Stimulated activated CD4-positive, alpha-beta T cell treated with anti-CD3 and anti-CD28 coated beads, Interleukin-12 subunit alpha, Interleukin-12 subunit beta, amount 100 ng/mL, for 48 hours (primary cell): ENCODE measurements around the gene ESYT3.
"Not testable (repeated sequence)": the region's sequence is repeated elsewhere in the genome, so short reads cannot be mapped to it uniquely, and the experiment has no call there.

Experiments used
- DNase-seq, 3 donors: peaks; one replicate each; pipeline ENCODE4 v3.0.0-alpha.2; 2020; ENCODE audit warnings: low read depth in 2 of 3, low spot score in 1 of 3

ESYT3 gene

DNA sequence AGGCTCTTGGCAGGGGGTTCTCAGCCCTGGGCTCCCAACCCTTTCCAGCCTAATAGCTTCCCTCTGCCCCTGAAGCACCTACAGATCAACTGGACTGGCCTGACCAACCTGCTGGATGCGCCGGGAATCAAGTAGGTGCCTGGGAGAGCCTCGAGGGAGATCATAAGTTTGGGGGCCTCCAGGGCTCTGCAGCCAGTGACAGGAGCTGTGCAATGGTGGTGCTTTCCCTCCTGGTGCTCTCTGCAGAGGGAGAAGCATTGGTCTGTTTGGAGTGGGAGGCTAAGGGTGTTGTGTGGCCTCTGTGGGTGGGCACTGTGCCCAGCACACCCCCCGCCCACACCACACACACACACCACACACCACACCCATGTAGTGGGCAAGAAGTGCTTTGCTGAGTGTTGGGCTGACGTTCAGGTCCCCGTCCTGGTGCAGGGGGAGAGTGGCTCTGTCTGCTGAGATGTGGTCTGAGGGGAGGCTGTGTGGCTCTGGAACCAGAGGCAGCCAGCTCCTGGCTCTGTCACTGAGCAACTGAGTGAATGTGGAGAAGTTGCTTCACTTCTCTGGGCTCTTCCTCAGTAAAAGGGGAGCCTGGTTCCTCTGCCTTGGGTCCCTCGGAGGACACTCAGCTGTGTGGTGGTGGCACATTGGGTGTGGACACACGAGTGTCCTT is 26.3 kb downstream of the ESYT3 start:
- DNase-seq: no peak

DNA sequence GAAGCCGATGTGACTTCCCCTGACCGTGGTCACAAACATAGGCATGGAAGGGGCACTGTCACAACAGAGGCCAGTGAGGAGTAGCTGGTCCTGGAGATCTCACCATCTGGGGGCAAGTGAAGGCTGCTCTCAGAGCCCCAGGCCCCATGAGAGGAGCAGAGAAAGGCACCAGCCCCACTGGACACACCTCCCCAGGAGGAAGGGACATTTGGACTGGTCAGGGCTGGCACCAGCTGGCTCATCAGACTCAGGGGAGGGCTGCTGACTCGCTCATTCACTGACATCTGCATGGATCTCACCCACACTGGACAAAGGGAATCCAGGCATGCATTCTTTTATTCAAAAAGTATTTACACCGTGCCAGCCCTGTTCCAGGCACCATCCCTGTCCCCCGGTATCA is 26.8 kb downstream of the ESYT3 start:
- no peak for DNase-seq

- DNase-seq: no peak
Observed at GRCh38 chr3:138461896-138462295, 27.5 kb downstream of the ESYT3 start.

DNA sequence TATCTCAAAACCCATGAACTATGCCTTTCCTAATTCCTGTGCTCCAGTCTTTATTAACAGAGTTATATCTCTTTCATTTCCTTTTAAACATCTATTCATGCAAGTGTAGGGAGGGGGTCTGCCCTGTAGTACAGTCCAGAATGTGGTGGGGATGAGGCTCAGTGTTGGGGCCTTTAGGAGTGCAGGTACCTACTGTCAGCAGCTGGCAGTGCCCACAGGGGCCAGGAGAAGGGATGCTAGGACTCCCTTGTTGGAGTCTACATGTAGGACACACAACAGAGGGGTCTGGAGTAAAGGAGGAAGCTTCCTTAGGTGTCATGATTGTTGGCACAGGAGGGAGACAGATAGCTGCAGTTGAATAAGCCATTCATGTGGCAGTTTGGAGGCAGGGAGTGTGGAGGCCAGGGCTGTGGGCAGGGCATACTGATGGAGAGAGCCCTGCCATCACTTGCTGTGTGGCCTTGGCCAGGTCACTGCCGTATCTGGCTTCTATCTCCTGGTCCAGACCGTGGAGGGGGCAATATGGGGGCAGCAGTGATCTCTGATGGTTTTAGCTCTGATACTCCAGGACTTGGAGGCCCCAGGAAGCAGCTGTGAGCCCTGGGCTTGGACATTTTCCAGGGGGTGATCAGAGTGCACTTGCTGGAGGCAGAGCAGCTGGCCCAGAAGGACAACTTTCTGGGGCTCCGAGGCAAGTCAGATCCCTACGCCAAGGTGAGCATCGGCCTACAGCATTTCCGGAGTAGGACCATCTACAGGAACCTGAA is 29.5 kb downstream of the ESYT3 start:
- no peak for DNase-seq

- DNase-seq: no peak
Observed at GRCh38 chr3:138464491-138464860, 30.1 kb downstream of the ESYT3 start.

- no peak for DNase-seq
Observed at GRCh38 chr3:138465451-138465850, 31.0 kb downstream of the ESYT3 start.

DNA sequence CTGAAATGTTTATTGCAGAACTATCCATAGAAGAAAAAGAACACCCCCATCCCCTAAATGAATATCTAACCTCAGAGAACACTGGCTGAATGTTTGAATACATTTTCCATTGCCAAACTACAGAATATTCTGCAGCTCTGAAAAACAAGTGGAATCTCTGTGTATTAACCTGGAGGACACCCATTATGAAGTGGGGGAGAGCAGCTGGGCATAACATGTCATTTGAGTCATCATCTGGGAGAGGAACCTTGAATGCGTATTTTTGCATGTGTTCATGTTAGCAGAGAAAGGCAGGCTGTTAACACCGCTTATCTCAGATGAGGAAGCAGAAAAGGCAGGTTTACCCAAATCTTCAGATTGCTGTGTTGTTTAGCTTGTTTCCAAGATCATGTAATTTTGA is 31.5 kb downstream of the ESYT3 start:
- DNase-seq: no peak

GRCh38 chr3:138467931-138468330 is 33.5 kb downstream of the ESYT3 start:
- no peak for DNase-seq

GRCh38 chr3:138468451-138468850 is 34.0 kb downstream of the ESYT3 start:
- DNase-seq: no peak

GRCh38 chr3:138468886-138469285 is 34.5 kb downstream of the ESYT3 start:
- no peak for DNase-seq

GRCh38 chr3:138469874-138470273 is 35.5 kb downstream of the ESYT3 start:
- no peak for DNase-seq

- DNase-seq: no peak
Observed at GRCh38 chr3:138470687-138471086, 36.3 kb downstream of the ESYT3 start.

DNA sequence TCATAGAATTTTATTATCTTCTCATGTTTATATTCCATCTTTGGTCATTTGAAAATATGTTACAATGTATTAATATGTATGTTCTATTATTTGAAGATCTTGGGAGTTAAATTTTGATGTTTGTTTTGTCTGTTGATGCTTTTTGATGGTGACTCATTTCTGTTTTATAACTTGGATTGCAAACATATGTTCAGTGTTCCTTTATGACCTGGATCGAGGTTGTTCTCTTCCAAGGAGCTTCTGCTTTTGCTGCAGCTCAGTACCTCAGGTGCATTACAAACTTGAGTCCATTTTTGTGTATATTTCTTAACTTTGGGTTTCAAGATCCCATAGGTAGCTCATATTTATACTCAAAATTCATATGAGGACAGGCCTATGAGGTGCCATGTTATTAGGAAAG is 37.1 kb downstream of the ESYT3 start:
- no peak for DNase-seq

DNA sequence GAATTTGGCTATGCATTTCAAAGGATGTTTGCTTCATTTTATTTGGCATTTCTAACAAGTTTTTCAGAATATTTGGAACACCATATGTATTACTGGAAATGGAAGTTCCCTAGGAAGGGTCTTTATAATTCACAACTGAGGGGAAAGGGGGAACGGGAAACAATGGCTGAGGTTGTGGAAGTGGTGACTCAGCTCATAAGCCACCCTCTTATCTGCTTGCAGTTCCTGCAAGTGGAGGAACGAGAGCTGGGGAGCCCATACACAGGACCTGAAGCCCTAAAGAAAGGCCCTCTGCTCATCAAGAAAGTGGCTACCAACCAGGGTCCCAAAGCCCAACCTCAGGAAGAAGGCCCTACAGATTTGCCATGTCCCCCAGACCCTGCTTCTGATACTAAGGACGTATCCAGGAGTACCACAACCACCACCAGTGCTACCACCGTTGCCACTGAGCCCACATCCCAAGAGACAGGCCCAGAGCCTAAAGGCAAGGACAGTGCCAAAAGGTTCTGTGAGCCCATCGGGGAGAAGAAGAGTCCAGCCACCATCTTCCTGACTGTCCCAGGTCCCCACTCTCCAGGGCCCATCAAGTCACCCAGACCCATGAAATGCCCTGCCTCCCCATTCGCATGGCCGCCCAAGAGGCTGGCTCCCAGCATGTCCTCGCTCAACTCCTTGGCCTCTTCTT is 37.9 kb downstream of the ESYT3 start:
- no peak for DNase-seq

DNA sequence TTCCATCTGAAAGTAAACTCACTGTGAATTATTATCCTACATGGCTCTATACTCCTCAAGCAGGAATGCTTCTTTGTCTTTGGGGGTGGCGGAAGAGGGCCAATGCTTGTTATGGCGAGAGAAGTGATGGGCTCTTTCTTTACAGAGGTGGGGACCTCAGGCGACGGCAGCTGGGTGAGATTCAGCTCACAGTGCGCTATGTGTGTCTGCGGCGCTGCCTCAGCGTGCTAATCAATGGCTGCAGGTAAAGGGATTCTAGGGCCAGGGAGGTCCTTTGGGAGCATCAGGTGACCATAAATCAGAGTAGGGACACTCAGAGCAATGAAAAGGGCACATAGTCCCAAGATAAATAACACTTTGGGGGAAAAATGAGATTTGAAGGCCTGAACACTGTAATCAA is 39.0 kb downstream of the ESYT3 start:
- no peak for DNase-seq

DNA sequence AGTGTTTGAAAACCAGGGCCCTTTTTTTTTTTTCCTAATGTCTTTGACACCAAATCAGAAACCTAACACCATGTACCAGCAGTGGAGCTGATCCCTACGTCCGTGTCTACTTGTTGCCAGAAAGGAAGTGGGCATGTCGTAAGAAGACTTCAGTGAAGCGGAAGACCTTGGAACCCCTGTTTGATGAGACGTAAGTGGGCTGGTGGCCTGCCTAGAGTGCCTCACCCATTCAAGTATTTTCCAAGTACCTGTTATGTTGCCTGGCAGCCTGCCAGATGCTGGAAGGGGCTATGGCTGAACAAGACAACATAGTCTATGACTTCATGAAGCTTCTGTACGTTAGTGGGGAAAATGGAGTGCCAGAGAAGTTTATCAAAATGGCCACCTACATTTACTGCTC is 39.7 kb downstream of the ESYT3 start:
- DNase-seq: no peak

- DNase-seq: no peak
Observed at GRCh38 chr3:138476526-138476925, 42.1 kb downstream of the ESYT3 start.

- DNase-seq: no peak
Observed at GRCh38 chr3:138477120-138477519, 42.7 kb downstream of the ESYT3 start.

DNA sequence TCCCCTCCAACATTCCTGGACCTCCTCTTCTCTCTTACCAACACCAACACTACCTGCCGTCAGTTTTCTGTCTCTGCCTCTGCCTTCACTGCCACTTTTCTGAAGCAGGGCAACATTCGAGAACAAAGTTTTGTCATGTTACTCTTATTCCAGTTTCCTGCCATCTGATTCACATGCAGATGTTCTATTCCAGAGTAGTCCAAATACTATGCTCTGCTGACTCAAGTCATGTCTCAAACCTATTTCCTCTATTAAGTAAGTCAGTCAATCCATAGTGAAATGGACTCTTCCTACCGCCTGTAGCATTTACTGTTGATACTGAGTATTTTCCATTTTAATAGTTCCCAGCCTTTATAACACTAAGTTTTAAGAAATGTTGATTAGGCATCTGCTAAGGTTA is 43.4 kb downstream of the ESYT3 start:
- no peak for DNase-seq

DNA sequence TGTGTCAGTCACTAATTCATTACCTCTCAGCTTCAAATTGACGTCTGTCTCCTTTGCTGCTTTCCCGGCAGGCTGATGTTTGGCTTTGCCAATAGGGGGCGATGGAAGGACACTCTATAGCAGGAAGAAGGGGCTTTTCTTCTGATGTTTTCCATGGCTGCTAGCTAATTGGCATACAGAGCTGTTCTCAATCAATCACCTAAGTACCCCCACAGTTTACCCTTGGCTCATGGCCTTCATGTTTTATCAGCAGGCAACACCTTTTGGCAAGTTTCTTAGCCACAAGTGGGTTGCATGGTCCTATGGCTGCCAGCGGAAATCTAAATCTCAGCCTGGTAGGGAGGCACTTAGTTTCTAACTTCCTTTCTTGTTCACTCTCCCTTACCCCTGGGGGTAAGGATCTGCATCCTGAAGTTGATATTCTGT is 45.0 kb downstream of the ESYT3 start:
- peak; percentile 8 to 18 (median 9) for DNase-seq

DNA sequence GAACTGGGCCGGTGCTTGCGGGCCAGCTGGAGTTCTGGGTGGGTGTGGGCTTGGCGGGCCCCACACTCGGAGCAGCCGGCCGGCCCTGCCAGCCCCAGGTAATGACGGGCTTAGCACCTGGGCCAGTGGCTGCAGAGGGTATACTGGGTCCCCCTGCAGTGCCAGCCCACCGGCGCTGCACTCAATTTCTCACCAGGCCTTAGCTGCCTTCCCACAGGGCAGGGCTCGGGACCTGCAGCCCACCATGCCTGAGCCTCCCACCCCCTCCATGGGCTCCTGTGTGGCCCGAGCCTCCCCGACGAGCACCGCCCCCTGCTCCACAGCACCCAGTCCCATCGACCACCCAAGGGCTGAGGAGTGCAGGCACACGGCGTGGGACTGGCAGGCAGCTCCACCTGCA is 50.3 kb downstream of the ESYT3 start:
- not testable (repeated sequence) for DNase-seq

DNA sequence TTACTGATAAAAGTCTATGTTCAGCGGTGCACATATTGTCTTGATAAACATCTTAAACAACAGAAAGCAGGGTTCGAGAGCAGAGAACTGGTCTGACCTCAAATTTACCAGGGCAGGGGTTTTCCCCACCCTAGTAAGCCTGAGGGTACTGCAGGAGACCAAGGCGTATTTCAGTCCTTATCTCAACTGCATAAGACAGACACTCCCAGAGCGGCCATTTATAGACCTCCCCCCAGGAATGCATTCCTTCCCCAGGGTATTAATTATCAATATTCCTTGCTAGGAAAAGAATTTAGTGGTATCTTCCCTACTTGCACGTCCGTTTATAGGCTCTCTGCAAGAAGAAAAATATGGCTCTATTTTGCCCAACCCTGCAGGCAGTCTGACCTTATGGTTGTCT is 52.2 kb downstream of the ESYT3 start:
- DNase-seq: not testable (repeated sequence)
